Measurements from ENCODE around the gene PIGL.
"Not testable (repeated sequence)": the region's sequence is repeated elsewhere in the genome, so short reads cannot be mapped to it uniquely, and the experiment has no call there.

Gene PIGL

GRCh38 chr17:16222406-16222805 is 5.4 kb downstream of the PIGL start:
- DNase-seq, result no peak

- DNase-seq, result not testable (repeated sequence)
These were observed 13.0 kb downstream of the PIGL start for GRCh38 chr17:16229912-16230561.

GRCh38 chr17:16232391-16232790 is 15.4 kb downstream of the PIGL start:
- DNase-seq, result no peak

GRCh38 chr17:16239931-16240330 is 22.9 kb downstream of the PIGL start:
- no peak for DNase-seq

- no peak for DNase-seq
These were observed 24.9 kb downstream of the PIGL start for GRCh38 chr17:16241906-16242399.

- no peak for DNase-seq
These were observed 26.4 kb downstream of the PIGL start for GRCh38 chr17:16243385-16243784.

- no peak for DNase-seq
These were observed 27.0 kb downstream of the PIGL start for GRCh38 chr17:16243801-16244567.

GRCh38 chr17:16247586-16247984 is 30.6 kb downstream of the PIGL start:
- no peak for DNase-seq

- no peak for DNase-seq
These were observed 33.6 kb downstream of the PIGL start for GRCh38 chr17:16250635-16251034.

- no peak for DNase-seq
These were observed 34.0 kb downstream of the PIGL start for GRCh38 chr17:16251043-16251442.

GRCh38 chr17:16251556-16251955 is 34.5 kb downstream of the PIGL start:
- DNase-seq, result no peak

GRCh38 chr17:16254773-16255400 is 37.9 kb downstream of the PIGL start:
- no peak for DNase-seq

- DNase-seq, result no peak
These were observed 38.5 kb downstream of the PIGL start for GRCh38 chr17:16255481-16255921.

GRCh38 chr17:16258901-16259300 is 41.9 kb downstream of the PIGL start:
- DNase-seq, result no peak

- DNase-seq, result no peak
These were observed 42.9 kb downstream of the PIGL start for GRCh38 chr17:16259926-16260325.

- no peak for DNase-seq
These were observed 44.0 kb downstream of the PIGL start for GRCh38 chr17:16261049-16261448.

GRCh38 chr17:16262201-16262600 is 45.2 kb downstream of the PIGL start:
- no peak for DNase-seq

GRCh38 chr17:16267174-16267573 is 50.2 kb downstream of the PIGL start:
- no peak for DNase-seq

- no peak for DNase-seq
These were observed 52.6 kb downstream of the PIGL start for GRCh38 chr17:16269658-16270057.

- no peak for DNase-seq
These were observed 55.3 kb downstream of the PIGL start for GRCh38 chr17:16272111-16272840.

- DNase-seq, result no peak
These were observed 56.5 kb downstream of the PIGL start for GRCh38 chr17:16273499-16273898.

GRCh38 chr17:16273929-16274339 is 56.9 kb downstream of the PIGL start:
- no peak for DNase-seq

- DNase-seq, result no peak
These were observed 58.0 kb downstream of the PIGL start for GRCh38 chr17:16275024-16275423.

All from NCI-H1436 treated with DMSO at 0.1 percent for 48 hours (cell line).